Neural progenitor cell (in vitro differentiated cells): ENCODE results near the gene SNX9. TPM values are rescaled to one million over a fixed set of nuclear protein-coding genes. Genes with fewer than 3 reads are reported as not detected.
A peak's percentile ranks its signal among the peaks of the same experiment; 100 is the strongest.

Experiments
- DNase-seq: peaks from one replicate; pipeline ENCODE4 v3.0.0-alpha.2; 2016; ENCODE audit warnings: low spot score
- H2AFZ ChIP-seq: fragments of 200-600 bp; sonication (generic); replicated peaks from 2 replicates; pipeline ENCODE4 v1.6.1; 2016; ENCODE audit warnings: antibody characterized with exemption
- H3F3A ChIP-seq: fragments of 200-600 bp; sonication (generic); 2 replicates; pipeline ENCODE4 v1.6.1; 2016; ENCODE audit warnings: antibody characterized with exemption, low read depth
- H3K27ac ChIP-seq: fragments of 200-600 bp; sonication (generic); 2 replicates; pipeline ENCODE4 v1.5.1; 2016; ENCODE audit warnings: mild to moderate bottlenecking
- H3K27me3 ChIP-seq: fragments of 200-600 bp; sonication (generic); 2 replicates; pipeline ENCODE4 v1.6.1; 2016; ENCODE audit warnings: mild to moderate bottlenecking, moderate library complexity
- H3K36me3 ChIP-seq: fragments of 200-600 bp; sonication (generic); 2 replicates; pipeline ENCODE4 v1.5.1; 2016
- H3K4me1 ChIP-seq: fragments of 200-600 bp; sonication (generic); 2 replicates; pipeline ENCODE4 v1.6.1; 2016; ENCODE audit warnings: mixed run types
- H3K4me2 ChIP-seq: fragments of 200-600 bp; sonication (generic); 2 replicates; pipeline ENCODE4 v1.6.1; 2016
- H3K4me3 ChIP-seq: fragments of 200-600 bp; sonication (generic); 2 replicates; pipeline ENCODE4 v1.5.1; 2016
- H3K79me2 ChIP-seq: fragments of 200-600 bp; sonication (generic); 2 replicates; pipeline ENCODE4 v1.6.1; 2016; ENCODE audit warnings: low read depth
- H3K9ac ChIP-seq: fragments of 200-600 bp; sonication (generic); 2 replicates; pipeline ENCODE4 v1.6.1; 2016
- H3K9me3 ChIP-seq: fragments of 200-600 bp; sonication (generic); 2 replicates; pipeline ENCODE4 v1.5.1; 2016; ENCODE audit warnings: low read depth
- H4K20me1 ChIP-seq: fragments of 200-600 bp; sonication (generic); 2 replicates; pipeline ENCODE4 v1.6.1; 2016; ENCODE audit warnings: low read depth
- H3K27ac Mint-ChIP-seq: 3 replicates; pipeline ENCODE4 v1.8.0; 2021; ENCODE audit warnings: mixed read lengths
- H3K27me3 Mint-ChIP-seq: 2 replicates; pipeline ENCODE4 v1.8.0; 2022; ENCODE audit warnings: low read depth, mild to moderate bottlenecking, inconsistent platforms, moderate library complexity, mixed read lengths; ENCODE audit not compliant: insufficient read depth
- H3K36me3 Mint-ChIP-seq: 3 replicates; pipeline ENCODE4 v1.8.0; 2021; ENCODE audit warnings: mixed read lengths
- H3K4me1 Mint-ChIP-seq: 3 replicates; pipeline ENCODE4 v1.8.0; 2021; ENCODE audit warnings: mixed read lengths
- H3K4me3 Mint-ChIP-seq: 3 replicates; pipeline ENCODE4 v1.8.0; 2021; ENCODE audit warnings: mild to moderate bottlenecking, moderate library complexity, mixed read lengths
- H3K9me3 Mint-ChIP-seq: 3 replicates; pipeline ENCODE4 v1.8.0; 2020; ENCODE audit warnings: mixed read lengths
- CTCF ChIP-seq: fragments of 200-600 bp; sonication (generic); IDR thresholded peaks from 2 replicates; pipeline ENCODE4 v1.5.1; 2017; ENCODE audit warnings: antibody characterized with exemption, mild to moderate bottlenecking
- EZH2 ChIP-seq: fragments of 200-600 bp; sonication (generic); IDR thresholded peaks from 2 replicates; pipeline ENCODE4 v1.6.1; 2017; ENCODE audit warnings: antibody characterized with exemption, mild to moderate bottlenecking, moderate library complexity
- EZH2phosphoT487 ChIP-seq: fragments of 200-600 bp; sonication (generic); IDR thresholded peaks from 2 replicates; pipeline ENCODE4 v1.6.1; 2017; ENCODE audit warnings: antibody characterized with exemption
- total RNA-seq: library from RNA; depleted of rRNA; stranded (reverse); fragments of >200 nt; gene quantifications from 2 replicates; pipeline ENCODE4 v1.2.3, GENCODE V29; 2015; ENCODE audit warnings: low replicate concordance

The SNX9 gene
- total RNA-seq, 1 donor from 2014 or later, result 17.8 TPM

GRCh38 chr6:157895585-157895984 is 72.5 kb downstream of the SNX9 start:
- no peak overlapping the region for H2AFZ ChIP-seq
- Mint-ChIP-seq H3K27me3 (no peaks in the 10 kb centered on the region), H3K36me3 (peaks cover 15% of the 10 kb centered on the region), H3K4me1 (peaks cover 6% of the 10 kb centered on the region), H3K9me3 (no peaks in the 10 kb centered on the region), H3K27ac (no peak overlapping the region), H3K4me3 (no peak overlapping the region)
- DNase-seq, result no peak
- peaks cover 3% of the 10 kb centered on the region for H4K20me1 ChIP-seq
- no peaks in the 10 kb centered on the region for H3K79me2 ChIP-seq
- no peaks in the 10 kb centered on the region for H3F3A ChIP-seq
- H3K27me3 ChIP-seq, result no peaks in the 10 kb centered on the region
- H3K9me3 ChIP-seq, result no peaks in the 10 kb centered on the region
- no peak overlapping the region for H3K4me3 ChIP-seq
- H3K4me1 ChIP-seq, result peaks cover 6% of the 10 kb centered on the region
- H3K36me3 ChIP-seq, result no peaks in the 10 kb centered on the region
- TF ChIP-seq CTCF (no peak), EZH2phosphoT487 (no peak), EZH2 (no peak)
- H3K9ac ChIP-seq, result no peak overlapping the region
- H3K27ac ChIP-seq, result no peak overlapping the region
- H3K4me2 ChIP-seq, result no peak overlapping the region

- H3K4me3 ChIP-seq, result no peak overlapping the region
- H3K9me3 ChIP-seq, result no peaks in the 10 kb centered on the region
- Mint-ChIP-seq H3K4me1 (peaks cover 6% of the 10 kb centered on the region), H3K4me3 (no peak overlapping the region), H3K36me3 (peaks cover 8% of the 10 kb centered on the region), H3K27me3 (no peaks in the 10 kb centered on the region), H3K27ac (no peak overlapping the region), H3K9me3 (no peaks in the 10 kb centered on the region)
- DNase-seq, result no peak
- H3F3A ChIP-seq, result no peaks in the 10 kb centered on the region
- H3K27ac ChIP-seq, result no peak overlapping the region
- H4K20me1 ChIP-seq, result peaks cover 3% of the 10 kb centered on the region
- H3K4me1 ChIP-seq, result peaks cover 6% of the 10 kb centered on the region
- no peaks in the 10 kb centered on the region for H3K27me3 ChIP-seq
- no peak overlapping the region for H3K4me2 ChIP-seq
- H3K79me2 ChIP-seq, result no peaks in the 10 kb centered on the region
- no peaks in the 10 kb centered on the region for H3K36me3 ChIP-seq
- H2AFZ ChIP-seq, result no peak overlapping the region
- no peak overlapping the region for H3K9ac ChIP-seq
- TF ChIP-seq EZH2 (no peak), EZH2phosphoT487 (no peak), CTCF (no peak)
These were observed 73.9 kb downstream of the SNX9 start for GRCh38 chr6:157896932-157897331.

- Mint-ChIP-seq H3K4me3 (no peak overlapping the region), H3K9me3 (no peaks in the 10 kb centered on the region), H3K27me3 (no peaks in the 10 kb centered on the region), H3K27ac (no peak overlapping the region), H3K4me1 (peaks cover 6% of the 10 kb centered on the region), H3K36me3 (peaks cover 7% of the 10 kb centered on the region)
- peak; percentile 18 for DNase-seq
- Histone ChIP-seq H2AFZ (no peak overlapping the region), H3K4me3 (no peak overlapping the region), H3K27me3 (no peaks in the 10 kb centered on the region), H3K9ac (no peak overlapping the region), H3F3A (no peaks in the 10 kb centered on the region), H3K79me2 (no peaks in the 10 kb centered on the region), H3K36me3 (no peaks in the 10 kb centered on the region), H4K20me1 (peaks cover 3% of the 10 kb centered on the region), H3K27ac (no peak overlapping the region), H3K4me2 (peak overlapping the region; percentile 10), H3K9me3 (no peaks in the 10 kb centered on the region), H3K4me1 (peaks cover 6% of the 10 kb centered on the region)
- TF ChIP-seq EZH2 (no peak), CTCF (peak; percentile 30)
These were observed 75.1 kb downstream of the SNX9 start for GRCh38 chr6:157898169-157898568.
